ENCODE data around the gene DACH1.

Gene DACH1

GRCh38 chr13:71880753-71881541, 13.9 kb upstream of the DACH1 start:
- no peak for TF ChIP-seq CTCF (IDR thresholded peaks at IDR 0.05)

GRCh38 chr13:71879808-71880344, 12.9 kb upstream of the DACH1 start:
- TF ChIP-seq CTCF (IDR thresholded peaks at IDR 0.05) = no peak

GRCh38 chr13:71879129-71879535, 12.1 kb upstream of the DACH1 start:
- TF ChIP-seq CTCF (IDR thresholded peaks at IDR 0.05) = peak; percentile 40; the same call in 1 of the 2 replicates

GRCh38 chr13:71877256-71877653, 10.3 kb upstream of the DACH1 start:
- TF ChIP-seq CTCF (IDR thresholded peaks at IDR 0.05) = no peak

DNA sequence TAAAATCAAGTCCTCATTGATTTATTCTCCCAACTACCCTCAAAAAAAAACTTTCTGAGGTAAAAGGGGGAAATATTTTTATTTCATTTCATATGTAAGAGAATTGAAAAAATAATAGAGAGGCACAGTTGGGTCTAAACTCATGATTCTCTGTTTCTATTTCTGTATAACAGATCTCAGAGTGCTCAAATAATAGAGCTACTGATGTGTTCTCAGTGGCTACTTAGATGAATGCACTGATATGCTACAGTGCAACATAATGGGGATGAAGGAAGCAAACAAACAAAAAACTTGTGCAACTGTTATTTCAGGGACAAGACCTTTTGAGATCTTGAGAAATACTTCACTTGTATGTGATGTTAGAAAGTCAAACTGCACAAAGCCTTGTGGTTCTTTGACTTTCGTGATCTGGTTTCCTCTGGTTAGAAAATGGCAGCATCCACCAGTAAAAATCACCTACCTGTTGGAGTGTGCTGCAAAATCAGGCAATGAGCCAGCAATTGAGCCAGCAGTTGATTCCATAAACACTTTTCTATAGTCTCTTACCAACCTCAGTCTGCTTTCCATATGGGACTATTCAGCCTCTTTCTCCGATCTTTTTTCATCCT, 9.7 kb upstream of the DACH1 start:
- TF ChIP-seq CTCF (IDR thresholded peaks at IDR 0.05) = no peak

DNA sequence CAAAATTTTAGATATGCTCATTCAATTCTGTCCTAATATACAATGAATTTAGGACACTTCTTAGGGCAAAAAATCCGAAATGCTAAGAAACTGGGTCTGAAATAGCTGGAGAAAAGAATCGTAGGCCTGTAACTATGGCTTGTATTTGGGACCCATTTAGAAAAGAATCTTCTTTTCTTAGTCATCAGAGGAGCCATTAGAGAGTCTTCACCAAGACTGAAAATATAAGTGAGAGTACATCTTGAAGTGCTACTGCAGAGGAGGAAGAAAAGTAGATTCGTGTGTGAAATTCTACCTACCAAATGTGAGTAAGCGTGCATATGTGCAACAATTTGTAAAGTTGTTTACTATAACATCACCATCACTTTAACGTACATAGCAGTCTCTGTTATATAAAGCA, 8.8 kb upstream of the DACH1 start:
- TF ChIP-seq CTCF (IDR thresholded peaks at IDR 0.05) = no peak

DNA sequence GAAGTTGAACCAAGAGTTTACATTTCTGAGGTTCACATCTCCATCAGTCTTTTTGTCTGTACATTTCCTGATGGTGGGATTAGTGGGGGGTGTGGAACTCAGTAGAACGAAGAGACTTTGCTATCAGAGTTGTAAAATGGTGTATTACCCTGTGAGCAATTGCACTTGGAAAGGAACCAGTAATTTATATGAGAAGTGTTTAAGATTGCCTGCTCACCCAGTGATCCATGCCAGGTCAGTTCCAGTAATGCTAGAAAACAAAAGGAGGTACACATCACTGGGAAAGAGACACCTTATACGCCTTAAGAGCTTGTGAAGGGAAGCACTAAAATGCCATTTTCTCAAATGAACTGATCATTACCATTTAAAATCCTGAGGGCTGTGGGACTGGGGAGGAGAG, 7.5 kb upstream of the DACH1 start:
- no peak for TF ChIP-seq CTCF (IDR thresholded peaks at IDR 0.05)

Measured in LNCAP (cell line).